RWPE2 (cell line): ENCODE data around the gene YPEL2.
"Not testable (repeated sequence)": the region's sequence is repeated elsewhere in the genome, so short reads cannot be mapped to it uniquely, and the experiment has no call there.

ENCODE experiments used
- ATAC-seq: fragments of 200-7000 bp; cut with Tn5 transposase; 3 replicates; pipeline ENCODE4 v1.9.1; 2021; ENCODE audit warnings: low read depth
- DNase-seq: peaks from one replicate; pipeline ENCODE4 v3.0.0-alpha.2; 2020; ENCODE audit warnings: low spot score
- H3K27ac ChIP-seq: fragments of 450-650 bp; 2 replicates; pipeline ENCODE4 v1.5.1; 2017; ENCODE audit warnings: mild to moderate bottlenecking; ENCODE audit not compliant: poor library complexity, severe bottlenecking
- H3K27me3 ChIP-seq: fragments of 250-450 bp; sonication (Bioruptor Pico); 2 replicates; pipeline ENCODE4 v1.5.1; 2021; ENCODE audit warnings: mild to moderate bottlenecking, moderate library complexity; ENCODE audit not compliant: insufficient read depth, poor library complexity, severe bottlenecking
- H3K36me3 ChIP-seq: fragments of 250-450 bp; sonication (Bioruptor Pico); 2 replicates; pipeline ENCODE4 v1.5.1; 2020; ENCODE audit warnings: low read depth, mild to moderate bottlenecking, moderate library complexity
- H3K4me1 ChIP-seq: fragments of 250-450 bp; sonication (Bioruptor Pico); 2 replicates; pipeline ENCODE4 v1.5.1; 2021; ENCODE audit warnings: mild to moderate bottlenecking, moderate library complexity; ENCODE audit not compliant: insufficient read depth, poor library complexity, severe bottlenecking
- H3K4me3 ChIP-seq: fragments of 250-450 bp; sonication (Bioruptor Pico); 2 replicates; pipeline ENCODE4 v1.5.1; 2021; ENCODE audit warnings: mild to moderate bottlenecking, moderate library complexity; ENCODE audit not compliant: severe bottlenecking
- H3K9me3 ChIP-seq: fragments of 250-450 bp; sonication (Bioruptor Pico); 2 replicates; pipeline ENCODE4 v1.5.1; 2021; ENCODE audit warnings: mild to moderate bottlenecking, moderate library complexity; ENCODE audit not compliant: severe bottlenecking
- CTCF ChIP-seq: fragments of 450-650 bp; IDR thresholded peaks from one replicate; pipeline ENCODE4 v1.5.1; 2017; ENCODE audit warnings: mild to moderate bottlenecking, moderate library complexity; ENCODE audit not compliant: poor library complexity, severe bottlenecking

Gene YPEL2

DNA sequence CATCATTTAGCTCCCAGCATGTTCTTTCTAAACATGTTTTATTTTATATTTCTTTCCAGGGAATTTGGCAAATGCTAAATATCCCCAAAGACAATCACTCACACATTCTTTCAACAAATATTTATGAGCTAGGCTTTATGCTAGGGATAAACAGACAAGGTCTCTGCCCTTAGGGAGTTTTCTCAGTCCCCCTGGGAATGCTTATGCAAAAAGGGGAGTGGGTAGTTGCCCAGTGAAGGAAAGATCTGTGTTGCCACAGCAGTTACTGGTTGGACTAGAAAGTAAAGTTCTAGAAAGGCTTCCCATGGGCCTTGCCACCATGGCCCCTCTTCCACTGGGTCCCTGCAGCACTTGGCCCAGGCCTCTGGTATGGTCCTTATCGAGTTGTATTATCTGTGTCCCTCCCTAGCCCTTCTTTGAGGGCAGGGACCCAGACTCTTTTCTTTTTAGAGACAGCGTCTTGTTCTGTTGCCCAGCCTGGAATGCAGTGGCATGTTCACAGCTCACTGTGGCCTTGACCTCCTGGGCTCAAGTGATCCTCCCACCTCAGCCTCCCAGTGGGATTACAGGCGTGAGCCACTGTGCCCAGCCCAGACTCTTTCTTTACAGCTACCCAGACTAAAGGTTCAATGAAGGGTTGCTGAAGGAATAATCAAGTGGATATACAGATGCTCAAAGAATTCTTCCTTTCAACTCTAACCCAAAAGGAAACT, 78.0 kb downstream of the YPEL2 start:
- Histone ChIP-seq H3K4me3 (no peak overlapping the region), H3K27me3 (no peaks in the 10 kb centered on the region), H3K27ac (no peak overlapping the region), H3K4me1 (no peaks in the 10 kb centered on the region), H3K9me3 (peaks cover 11% of the 10 kb centered on the region), H3K36me3 (no peaks in the 10 kb centered on the region)
- TF ChIP-seq CTCF, result no peak
- ATAC-seq (no peak), DNase-seq (no peak)

DNA sequence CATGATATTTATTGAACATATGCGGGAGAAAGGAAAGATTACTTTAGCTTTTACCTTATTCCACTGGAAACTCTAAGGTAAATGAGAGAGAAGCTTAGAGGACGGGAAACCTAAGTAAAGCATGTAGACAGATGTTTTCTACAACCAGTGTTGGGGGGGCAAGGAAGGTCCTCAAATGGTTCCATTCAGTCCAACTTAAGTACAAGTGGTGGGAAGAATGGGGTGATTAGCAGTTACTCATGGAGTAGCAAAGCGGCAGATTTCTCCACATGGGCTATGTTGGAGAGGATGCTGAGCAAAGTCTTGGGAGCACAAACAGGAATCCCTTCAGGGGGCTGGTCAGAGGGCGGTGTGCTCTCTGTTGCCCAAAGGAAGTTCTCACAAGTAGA, 78.6 kb downstream of the YPEL2 start:
- ATAC-seq, result no peak
- H3K27ac ChIP-seq, result no peak overlapping the region
- TF ChIP-seq CTCF, result no peak

DNA sequence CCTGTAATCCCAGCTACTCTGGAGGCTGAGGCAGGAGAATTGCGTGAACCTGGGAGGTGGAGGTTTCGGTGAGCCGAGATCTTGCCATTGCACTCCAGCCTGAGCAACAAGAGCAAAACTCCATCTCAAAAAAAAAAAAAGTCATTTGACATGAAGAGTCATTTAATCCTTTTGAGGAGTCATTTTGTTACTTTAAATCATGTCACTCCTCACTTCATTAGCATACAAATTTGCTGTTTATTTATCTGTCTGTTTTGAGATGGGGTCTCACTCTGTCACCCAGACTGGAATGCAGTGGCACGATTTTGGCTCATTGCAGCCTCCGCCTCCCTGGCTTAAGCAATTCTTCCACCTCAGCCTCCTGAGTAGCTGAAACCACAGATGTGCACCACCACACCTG, 81.0 kb downstream of the YPEL2 start:
- not testable (repeated sequence) for H3K27ac ChIP-seq, H3K4me3 ChIP-seq, ATAC-seq, H3K27me3 ChIP-seq, H3K4me1 ChIP-seq, DNase-seq, H3K36me3 ChIP-seq
- H3K9me3 ChIP-seq, result peaks cover 11% of the 10 kb centered on the region

More for the DNA sequence above, 78.6 kb downstream of the YPEL2 start:
- Histone ChIP-seq H3K27me3 (no peaks in the 10 kb centered on the region), H3K36me3 (no peaks in the 10 kb centered on the region), H3K4me1 (no peaks in the 10 kb centered on the region), H3K4me3 (no peak overlapping the region), H3K9me3 (peaks cover 11% of the 10 kb centered on the region)
- no peak for DNase-seq

DNA sequence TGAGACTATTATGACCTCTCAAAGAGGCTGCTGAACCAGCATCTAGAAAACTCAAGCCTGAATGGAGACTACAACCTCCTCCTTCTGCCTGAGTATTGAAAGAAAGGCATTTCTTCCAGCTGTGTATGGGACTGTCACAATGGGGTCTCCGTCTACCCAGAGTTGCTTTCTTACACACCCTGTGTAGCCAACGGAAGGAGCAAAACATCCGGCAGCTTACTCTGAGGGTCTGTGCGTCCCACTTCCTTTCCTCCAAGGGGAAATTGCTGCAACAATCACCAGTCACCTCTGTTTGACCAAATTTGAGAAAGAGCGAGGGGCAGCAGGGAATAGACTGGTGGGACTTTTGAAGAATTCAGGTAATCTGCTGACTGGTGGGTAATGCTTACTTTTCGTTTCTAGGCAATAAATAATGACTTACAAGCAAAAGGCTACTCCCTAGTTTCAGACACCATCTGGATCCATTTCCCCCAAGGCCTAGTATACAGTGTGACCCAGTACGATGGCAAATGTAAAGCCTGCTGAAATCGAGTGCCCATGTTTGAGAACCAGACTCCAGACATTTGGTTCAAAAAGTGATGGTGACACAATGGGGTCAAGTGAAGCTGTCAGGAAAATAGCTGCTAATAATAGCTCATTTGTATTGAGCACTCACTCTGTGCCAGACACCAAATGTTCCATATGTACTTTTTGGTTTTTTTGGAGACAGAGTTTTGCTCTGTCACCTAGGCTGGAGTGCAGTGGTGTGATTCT, 81.7 kb downstream of the YPEL2 start:
- DNase-seq (no peak), ATAC-seq (no peak)
- no peak overlapping the region for H3K4me3 ChIP-seq
- H3K36me3 ChIP-seq, result no peaks in the 10 kb centered on the region
- H3K27ac ChIP-seq, result no peak overlapping the region
- no peak for TF ChIP-seq CTCF
- no peaks in the 10 kb centered on the region for H3K27me3 ChIP-seq
- peaks cover 11% of the 10 kb centered on the region for H3K9me3 ChIP-seq
- no peaks in the 10 kb centered on the region for H3K4me1 ChIP-seq

DNA sequence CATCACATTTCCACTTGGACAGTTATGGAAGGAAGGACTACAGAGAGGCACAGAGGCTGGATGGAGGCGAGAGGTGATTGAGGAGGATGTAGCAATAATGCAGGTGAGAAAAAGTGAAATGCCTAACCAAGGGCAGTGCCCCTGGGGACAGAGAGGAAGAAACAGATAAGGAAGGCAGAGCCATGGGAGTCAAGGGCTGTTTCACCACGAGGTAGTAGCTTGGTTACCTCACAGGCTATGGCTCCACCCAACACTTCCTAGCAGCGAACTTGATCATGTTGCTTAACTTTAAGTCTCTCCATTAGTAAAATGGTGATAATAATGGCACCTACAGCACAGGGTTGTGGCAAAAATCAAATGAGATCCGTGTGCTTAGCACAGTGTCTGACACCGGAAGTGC, 83.9 kb downstream of the YPEL2 start:
- DNase-seq, result no peak
- H3K9me3 ChIP-seq, result no peaks in the 10 kb centered on the region

More for the DNA sequence above, 83.9 kb downstream of the YPEL2 start:
- H3K27ac ChIP-seq, result no peak overlapping the region
- H3K27me3 ChIP-seq, result no peaks in the 10 kb centered on the region
- ATAC-seq, result no peak
- TF ChIP-seq CTCF, result no peak
- H3K4me3 ChIP-seq, result no peak overlapping the region
- H3K4me1 ChIP-seq, result no peaks in the 10 kb centered on the region
- H3K36me3 ChIP-seq, result no peaks in the 10 kb centered on the region
